ENCODE data around the gene RAB5B.
A peak's percentile ranks its signal among the peaks of the same experiment; 100 is the strongest.
"Not testable (repeated sequence)": the region's sequence is repeated elsewhere in the genome, so short reads cannot be mapped to it uniquely, and the experiment has no call there.

Gene RAB5B

DNA sequence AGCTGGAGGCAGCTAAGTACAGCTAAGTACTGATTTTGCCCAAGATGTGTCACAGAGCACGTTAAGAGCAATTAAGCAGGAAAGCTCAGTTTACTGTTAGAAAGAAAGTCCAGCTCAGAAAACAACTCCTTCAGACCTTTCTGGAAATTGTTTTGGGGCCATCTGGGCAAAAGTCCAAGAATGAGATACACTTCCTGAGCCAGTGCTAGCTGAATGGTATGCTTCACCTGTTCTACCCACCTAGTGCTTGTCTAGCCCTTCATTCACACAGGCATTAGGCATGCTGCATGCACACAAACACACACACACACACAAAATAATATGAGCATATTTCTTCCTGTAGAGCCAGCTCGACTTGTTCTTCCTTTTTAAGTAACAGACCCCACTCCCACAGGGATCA lies 40.3 kb downstream of the RAB5B start:
- no peak for DNase-seq (ENCODE audit: low read depth)

DNA sequence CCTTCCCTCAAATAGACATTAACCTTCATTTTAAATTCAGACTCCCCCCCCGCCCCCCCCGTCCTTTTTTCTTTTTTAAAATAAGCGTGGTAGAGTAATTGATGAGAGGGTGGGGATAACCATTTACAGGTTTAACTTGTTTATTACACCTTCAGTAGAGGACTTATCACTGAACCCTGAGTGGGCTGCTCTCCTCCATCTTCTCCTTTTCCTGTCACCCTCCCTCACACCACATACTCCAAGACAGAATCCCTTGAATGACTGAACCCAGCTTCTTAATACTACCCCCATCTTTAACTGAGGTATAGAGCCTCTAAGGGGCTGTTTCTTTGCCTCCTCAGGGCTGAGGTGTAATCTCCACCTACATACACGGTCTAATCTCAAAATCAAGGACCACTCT lies 43.3 kb downstream of the RAB5B start:
- no peak for DNase-seq (ENCODE audit: low read depth)

DNA sequence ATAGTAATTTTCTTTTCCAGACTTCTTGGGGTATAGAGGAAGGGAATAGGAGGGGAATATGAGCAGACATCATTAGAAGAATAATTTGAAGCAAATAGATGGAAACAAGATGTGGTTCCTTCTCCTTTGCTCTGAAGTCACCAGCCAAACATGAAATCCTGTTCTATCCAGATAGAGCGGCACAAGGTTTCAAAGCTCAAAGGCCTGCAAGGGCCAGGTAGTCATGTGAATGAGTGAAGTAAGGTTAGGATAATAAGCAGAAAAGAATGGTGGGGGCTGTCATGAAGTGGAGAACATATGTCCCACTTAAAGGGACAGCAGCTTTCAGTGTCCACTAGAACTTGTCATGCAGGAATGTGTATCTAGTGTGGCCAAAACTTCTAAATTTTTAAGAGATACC lies 44.5 kb downstream of the RAB5B start:
- DNase-seq (ENCODE audit: low read depth), result no peak

DNA sequence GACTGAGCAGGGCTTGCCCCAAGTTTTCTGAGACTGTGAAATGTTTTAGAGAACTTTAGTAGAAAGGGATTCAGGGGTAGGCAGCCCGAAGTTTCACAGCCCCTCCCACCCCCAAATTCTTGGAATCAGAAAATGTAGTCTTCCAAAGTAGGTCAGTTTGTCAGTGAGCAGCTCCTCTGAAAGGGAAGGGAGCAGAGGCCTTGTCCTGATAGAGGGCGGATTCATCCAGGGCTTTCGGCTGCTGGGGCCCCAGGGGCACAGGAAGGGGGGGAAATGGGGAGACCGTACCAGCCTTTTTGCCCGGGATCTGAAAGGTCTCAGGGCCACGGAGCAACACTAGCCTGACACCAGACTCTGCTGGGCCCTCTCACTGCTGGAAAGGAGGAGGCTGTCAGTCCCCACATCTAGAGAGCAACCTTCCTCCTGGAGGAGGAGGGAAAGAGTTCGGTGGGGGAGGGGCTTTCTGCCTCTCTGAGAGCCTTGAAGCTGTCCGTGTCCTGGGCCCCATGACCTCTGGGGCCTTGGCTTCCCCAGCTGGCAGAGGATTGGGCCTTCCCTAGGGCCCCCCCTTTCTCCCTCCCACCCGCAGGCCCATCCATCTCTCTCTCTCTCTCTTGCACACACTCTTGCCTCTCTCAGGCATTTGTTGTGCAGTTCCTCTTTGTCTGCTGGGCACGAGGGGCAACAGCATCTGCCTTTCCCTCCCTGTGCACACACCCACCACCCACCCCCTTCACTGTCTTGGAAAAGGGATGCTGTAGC lies 46.7 kb downstream of the RAB5B start, which contains the start of gene IKZF4:
Gene IKZF4, plus strand, starts transcription at position 621 of the 762 bp plus-strand sequence. CDS start 451 bp downstream, outside the sequence.
- no peak for DNase-seq (ENCODE audit: low read depth)

DNA sequence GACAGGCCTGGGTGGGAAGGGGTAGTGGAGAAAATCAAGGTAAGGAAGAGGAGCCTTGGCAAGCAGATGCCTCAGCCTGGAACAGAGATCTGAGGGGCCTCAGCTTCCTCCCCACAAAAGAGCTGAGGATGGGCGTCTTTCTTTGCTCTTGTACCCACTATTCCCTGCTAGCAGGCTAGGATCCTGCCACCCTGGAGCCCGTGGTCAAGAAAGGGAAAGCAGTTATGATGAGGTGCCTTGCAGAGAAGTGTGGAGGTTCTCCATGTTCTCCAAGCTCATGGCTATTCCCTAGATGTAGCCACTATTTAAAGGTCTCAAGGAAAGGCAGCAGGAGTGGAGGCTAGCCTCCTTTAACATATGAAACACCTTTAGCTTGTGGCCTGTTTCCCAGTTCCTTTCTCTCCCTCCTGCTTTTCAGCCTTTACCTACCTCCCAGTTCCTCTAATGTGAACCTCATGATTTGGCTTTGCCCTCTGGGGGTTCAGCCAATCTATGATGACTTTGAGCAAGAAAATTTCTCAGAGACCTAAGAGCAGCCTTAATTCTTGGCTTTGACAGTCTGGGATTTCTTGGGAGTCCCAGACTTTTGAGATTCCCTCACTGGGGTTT lies 48.1 kb downstream of the RAB5B start:
- no peak for DNase-seq (ENCODE audit: low read depth)

DNA sequence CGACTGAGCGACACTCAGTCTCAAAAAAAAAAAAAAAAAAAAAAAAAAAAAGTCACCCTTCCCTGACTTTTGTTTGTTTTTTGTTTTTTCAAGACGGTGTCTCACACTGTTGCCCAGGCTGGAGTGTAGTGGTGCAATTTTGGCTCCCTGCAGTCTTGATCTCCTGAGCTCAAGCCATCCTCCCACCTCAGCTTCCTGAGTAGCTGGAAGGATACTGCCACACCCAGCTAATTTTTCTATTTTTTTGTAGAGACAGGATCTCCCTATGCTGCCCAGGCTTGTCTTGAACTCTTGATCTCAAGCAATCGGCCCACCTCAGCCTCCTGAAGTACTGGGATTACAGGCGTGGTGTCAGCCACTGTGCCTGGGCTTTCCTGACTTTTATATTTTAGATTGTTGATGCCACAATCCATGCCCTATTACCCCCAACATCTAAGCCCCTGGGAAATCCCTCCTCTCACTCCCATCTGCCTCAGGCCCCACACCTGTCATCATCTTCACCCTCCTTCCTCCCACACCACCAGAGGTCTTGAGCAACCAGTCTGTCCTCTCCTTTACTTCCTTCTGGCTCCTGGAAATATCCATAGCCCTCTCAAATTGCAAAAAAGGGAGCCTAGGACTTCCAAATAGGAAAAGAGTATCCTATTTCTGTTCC lies 54.8 kb downstream of the RAB5B start:
- no peak for DNase-seq (ENCODE audit: low read depth)

DNA sequence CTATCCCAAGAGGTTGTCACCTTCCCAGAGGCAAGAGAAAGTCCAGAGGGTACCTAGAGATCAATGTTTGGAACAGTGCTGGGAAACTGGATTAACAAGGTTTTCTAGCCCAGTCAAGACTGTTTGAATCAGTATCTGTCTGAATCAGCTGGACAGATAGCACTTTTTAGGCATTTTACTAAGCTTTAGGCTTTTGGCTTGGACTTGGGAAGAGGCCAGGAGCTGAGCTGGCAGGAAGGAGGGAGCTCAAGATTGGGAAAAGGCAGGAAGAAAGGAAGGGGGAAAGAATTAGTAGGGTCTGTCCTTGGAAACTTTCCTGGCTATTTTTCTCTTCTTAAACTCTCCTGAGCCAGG lies 55.3 kb downstream of the RAB5B start:
- DNase-seq (ENCODE audit: low read depth), result no peak

DNA sequence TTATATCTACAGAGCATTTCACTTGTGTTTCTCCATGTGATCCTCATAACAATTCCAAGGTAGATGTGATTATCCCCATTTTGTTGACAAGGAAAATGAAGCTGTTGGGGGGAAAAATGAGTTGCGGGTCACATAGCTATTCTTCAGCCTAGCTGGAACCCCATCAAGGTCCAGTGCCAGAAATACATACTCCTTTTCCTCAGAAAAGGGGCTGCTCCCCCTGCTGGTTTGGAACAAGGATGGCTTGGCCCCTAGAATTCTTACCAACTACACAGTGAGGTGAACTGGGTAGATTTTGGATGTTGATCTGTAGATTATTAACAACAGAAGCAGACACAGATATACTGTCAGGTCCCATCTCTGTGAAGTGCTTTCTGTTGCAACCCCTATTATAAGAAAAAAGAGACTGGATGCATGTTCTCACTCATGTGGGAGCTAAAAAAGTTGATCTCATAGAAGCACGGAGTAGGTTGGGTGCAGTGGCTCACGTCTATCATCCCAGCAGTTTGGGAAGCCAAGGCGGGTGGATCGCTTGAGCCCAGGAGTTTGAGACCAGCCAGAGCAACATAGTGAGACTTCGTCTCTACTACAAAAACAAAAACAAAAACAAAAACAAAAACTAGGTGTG lies 55.9 kb downstream of the RAB5B start:
- DNase-seq (ENCODE audit: low read depth), result no peak

DNA sequence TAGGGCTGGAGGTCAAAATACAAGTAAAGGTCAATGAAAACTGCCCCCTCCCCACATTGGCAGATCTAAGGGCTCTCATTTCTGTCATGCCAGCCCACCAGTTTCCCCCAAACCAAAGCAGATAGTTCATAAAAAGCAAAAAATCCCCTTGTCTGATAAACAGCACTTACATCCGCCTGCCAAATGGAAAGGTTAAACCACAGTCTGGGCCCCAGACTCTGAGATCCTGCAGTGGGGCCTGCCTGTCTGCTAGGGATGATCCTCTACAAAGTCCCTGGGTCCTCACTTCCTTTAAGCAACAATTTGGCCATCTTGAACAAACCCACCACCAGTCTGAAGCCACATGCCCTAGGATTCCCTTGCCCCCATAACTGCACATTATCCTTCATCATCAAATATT lies 58.1 kb downstream of the RAB5B start:
- DNase-seq (ENCODE audit: low read depth), result no peak

DNA sequence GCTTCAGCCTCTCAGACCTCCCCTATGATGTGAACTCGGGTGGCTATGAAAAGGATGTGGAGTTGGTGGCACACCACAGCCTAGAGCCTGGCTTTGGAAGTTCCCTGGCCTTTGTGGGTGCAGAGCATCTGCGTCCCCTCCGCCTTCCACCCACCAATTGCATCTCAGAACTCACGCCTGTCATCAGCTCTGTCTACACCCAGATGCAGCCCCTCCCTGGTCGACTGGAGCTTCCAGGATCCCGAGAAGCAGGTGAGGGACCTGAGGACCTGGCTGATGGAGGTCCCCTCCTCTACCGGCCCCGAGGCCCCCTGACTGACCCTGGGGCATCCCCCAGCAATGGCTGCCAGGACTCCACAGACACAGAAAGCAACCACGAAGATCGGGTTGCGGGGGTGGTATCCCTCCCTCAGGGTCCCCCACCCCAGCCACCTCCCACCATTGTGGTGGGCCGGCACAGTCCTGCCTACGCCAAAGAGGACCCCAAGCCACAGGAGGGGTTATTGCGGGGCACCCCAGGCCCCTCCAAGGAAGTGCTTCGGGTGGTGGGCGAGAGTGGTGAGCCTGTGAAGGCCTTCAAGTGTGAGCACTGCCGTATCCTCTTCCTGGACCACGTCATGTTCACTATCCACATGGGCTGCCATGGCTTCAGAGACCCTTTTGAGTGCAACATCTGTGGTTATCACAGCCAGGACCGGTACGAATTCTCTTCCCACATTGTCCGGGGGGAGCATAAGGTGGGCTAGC lies 60.9 kb downstream of the RAB5B start:
- no peak for DNase-seq (ENCODE audit: low read depth)

DNA sequence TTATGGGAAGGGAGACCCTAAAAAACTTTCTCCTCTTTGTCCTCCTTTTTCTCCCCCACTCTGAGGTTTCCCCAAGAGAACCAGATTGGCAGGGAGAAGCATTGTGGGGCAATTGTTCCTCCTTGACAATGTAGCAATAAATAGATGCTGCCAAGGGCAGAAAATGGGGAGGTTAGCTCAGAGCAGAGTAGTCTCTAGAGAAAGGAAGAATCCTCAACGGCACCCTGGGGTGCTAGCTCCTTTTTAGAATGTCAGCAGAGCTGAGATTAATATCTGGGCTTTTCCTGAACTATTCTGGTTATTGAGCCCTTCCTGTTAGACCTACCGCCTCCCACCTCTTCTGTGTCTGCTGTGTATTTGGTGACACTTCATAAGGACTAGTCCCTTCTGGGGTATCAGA lies 63.3 kb downstream of the RAB5B start:
- DNase-seq (ENCODE audit: low read depth), result no peak

DNA sequence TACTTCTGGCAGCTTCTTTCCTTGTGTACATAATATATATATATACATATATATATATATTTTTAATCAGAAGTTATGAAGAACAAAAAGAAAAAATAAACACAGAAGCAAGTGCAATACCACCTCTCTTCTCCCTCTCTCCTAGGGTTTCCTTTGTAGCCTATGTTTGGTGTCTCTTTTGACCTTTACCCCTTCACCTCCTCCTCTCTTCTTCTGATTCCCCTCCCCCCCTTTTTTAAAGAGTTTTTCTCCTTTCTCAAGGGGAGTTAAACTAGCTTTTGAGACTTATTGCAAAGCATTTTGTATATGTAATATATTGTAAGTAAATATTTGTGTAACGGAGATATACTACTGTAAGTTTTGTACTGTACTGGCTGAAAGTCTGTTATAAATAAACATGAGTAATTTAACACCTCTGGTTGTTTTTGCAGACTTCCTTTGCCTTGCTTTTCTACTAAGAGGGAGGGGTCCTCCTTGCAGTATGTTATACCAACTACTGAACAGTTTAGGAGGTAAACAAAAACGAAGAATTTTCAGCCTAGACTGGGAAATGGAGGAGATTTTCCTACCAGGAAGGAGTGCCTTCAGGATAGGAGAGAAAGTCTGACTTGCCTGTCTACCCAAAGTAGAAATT lies 64.3 kb downstream of the RAB5B start:
- no peak for DNase-seq (ENCODE audit: low read depth)

DNA sequence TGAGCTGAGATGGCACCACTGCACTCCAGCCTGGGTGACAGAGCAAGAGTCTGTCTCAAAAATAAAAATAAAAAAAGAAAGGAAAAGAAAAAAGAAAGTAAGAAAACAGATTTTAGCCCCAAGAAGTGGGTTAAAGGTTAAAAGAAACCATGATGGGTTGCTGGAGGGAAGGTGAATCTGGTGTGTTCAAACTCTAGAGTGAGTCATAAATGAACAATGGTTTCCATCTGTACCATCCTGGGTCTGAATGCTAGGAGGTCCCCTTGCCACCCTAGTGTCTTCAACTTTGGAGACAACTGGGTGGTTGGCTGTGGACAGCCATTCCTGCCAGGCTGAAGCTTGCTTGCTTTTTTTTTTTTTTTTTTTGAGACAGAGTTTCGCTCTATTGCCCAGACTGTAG lies 66.3 kb downstream of the RAB5B start:
- DNase-seq (ENCODE audit: low read depth), result no peak

DNA sequence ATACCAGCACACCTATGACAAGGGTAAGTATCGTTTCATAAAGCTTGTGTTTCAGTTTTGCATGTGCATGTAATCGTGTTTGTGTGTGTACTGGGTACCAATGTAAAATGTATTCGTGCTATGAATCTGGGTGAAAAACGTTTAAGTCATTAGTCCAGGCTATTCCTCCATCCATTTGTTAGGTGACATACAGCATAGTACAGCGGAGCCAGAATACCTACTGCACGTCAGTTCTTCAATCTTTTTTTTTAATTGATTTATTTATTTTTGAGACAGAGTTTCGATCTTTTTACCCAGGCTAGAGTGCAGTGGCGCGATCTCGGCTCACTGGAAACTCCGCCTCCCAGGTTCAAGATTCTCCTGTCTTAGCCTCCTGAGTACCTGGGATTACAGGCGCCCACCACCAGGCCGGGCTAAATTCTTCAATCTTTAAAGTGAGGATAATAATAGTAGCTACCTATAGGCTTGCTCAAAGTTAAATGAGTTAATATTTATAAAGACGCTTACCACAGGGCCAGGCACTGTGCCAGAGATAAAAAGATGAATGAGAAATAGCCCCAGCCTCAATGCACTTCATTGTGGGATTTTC lies 67.2 kb downstream of the RAB5B start:
- no peak for DNase-seq (ENCODE audit: low read depth)

DNA sequence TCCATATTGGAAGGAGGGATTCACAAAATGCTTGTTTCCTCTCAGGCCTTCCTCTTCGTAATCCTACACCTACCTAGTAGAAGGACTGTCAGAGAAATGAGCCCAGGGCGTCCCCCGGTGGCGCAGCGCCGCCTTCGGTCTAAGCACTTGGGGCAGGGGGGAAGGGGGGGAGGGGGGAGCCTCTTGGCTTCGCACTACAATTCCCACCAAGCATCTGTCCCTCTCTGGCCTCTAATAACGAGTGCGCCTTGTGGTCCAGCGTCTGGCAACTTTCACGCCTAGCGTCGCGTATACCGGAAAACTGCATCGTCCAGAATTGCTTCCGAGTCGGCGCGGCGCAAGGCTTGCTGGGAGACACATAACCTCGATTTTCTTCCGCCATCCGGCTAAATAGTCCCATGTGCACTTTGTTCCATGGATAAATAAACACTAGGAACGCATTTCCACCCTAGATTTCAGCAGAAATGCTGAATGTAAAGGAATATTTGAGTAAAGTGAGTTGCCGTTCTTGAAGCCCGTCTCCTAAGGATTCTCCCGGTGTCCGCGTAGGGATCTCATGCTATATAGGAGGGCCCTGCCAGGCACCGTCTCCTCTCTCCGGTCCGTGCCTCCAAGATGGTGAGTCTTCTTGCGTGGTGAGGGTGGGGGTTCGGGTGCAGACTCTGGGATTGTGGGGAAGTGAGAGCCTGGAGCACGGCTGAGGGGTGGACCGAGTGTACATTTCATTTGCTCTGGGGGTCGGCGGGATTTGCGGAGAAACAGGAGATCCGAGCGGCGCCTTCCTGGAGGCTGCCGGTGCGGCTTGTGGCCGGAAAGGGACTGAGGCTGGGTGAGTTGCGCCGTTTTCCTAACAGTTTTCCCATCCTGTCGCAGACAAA lies 67.9 kb downstream of the RAB5B start, which contains the start of gene RPS26:
Gene RPS26, plus strand, starts transcription at position 367 of the 878 bp plus-strand sequence. Its CDS starts 249 bp downstream, at position 616.
- DNase-seq (ENCODE audit: low read depth), result peak; percentile 80

DNA sequence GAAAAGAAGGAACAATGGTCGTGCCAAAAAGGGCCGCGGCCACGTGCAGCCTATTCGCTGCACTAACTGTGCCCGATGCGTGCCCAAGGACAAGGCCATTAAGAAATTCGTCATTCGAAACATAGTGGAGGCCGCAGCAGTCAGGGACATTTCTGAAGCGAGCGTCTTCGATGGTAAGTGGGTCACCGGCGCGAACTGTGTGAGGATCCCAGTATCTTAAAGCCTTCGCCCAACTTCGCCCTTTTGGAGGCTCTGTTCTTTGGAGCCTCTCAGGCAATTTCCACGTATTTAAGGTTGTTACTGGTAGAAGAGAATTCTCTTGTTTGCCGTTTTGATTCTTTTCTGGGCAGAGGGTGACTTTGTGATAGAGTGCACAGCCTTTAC lies 68.5 kb downstream of the RAB5B start:
- DNase-seq (ENCODE audit: low read depth), result not testable (repeated sequence)

DNA sequence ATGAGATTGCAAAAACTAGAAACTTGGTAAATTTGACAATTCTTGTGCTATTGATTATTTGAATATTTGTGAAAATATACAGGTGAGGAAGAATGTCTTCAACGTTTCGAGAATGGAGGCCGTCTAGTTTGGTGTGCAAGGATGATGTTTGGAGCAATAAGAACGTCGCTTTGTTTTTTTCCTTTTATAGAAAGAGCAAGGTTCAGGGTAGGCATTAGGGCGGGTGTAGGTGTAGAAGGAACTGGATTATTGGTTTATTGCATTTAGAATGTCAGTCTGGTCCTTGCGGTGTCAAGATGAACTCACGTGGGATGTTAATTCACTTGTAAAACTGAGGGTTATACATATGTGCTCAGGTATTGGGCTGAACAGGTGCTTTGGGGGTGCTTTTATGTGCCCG lies 69.0 kb downstream of the RAB5B start:
- DNase-seq (ENCODE audit: low read depth), result no peak
